ENCODE data around the gene ZNF800.

The ZNF800 gene

DNA sequence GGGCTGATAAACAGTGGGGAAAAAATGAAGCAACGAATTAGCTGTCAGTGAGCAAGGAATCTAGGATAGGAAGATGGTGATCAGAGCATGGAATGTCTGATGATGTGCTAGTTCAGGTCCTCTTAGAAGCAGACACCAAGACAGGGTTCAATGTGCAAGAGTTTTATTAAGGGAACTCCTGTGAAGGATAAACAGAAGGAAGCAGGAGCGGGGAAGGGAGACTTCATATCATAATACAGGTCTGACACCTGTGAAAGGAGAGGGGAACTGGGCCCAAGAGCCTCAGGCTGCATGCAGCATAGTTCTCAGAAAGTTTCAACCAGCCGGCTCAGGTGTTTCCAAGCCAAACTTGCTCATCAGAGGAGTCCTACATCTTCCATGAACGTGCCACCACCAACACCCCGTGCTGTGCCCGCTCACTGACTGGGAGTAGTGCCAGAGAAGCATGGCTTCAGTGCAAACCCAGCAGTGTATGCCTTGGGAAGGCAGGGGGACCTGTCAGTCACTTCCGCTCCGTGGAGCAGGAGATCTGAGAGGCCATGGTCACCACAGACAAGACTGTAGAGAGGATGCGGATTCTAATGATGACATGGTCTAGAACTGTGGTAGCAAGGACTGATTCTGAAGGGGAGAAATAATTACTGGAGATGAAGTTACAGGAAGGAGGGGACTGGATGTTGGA is 45.8 kb downstream of the ZNF800 start:
- TF ChIP-seq OSR1 (CRISPR knock-in tag; IDR thresholded peaks at IDR 0.05), result no peak
- TF ChIP-seq ZFP3 (CRISPR knock-in tag; IDR thresholded peaks at IDR 0.05), result no peak
- TF ChIP-seq, protein P1, sequence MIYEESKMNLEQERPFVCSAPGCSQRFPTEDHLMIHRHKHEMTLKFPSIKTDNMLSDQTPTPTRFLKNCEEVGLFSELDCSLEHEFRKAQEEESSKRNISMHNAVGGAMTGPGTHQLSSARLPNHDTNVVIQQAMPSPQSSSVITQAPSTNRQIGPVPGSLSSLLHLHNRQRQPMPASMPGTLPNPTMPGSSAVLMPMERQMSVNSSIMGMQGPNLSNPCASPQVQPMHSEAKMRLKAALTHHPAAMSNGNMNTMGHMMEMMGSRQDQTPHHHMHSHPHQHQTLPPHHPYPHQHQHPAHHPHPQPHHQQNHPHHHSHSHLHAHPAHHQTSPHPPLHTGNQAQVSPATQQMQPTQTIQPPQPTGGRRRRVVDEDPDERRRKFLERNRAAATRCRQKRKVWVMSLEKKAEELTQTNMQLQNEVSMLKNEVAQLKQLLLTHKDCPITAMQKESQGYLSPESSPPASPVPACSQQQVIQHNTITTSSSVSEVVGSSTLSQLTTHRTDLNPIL (CRISPR knock-in tag; IDR thresholded peaks at IDR 0.05; ENCODE audit: low read depth), result no peak
- TF ChIP-seq TCF4 (CRISPR knock-in tag; IDR thresholded peaks at IDR 0.05; ENCODE audit: borderline replicate concordance), result no peak
- no peak for ATAC-seq

GRCh38 chr7:127342596-127342995 is 49.9 kb downstream of the ZNF800 start:
- TF ChIP-seq, protein P2, sequence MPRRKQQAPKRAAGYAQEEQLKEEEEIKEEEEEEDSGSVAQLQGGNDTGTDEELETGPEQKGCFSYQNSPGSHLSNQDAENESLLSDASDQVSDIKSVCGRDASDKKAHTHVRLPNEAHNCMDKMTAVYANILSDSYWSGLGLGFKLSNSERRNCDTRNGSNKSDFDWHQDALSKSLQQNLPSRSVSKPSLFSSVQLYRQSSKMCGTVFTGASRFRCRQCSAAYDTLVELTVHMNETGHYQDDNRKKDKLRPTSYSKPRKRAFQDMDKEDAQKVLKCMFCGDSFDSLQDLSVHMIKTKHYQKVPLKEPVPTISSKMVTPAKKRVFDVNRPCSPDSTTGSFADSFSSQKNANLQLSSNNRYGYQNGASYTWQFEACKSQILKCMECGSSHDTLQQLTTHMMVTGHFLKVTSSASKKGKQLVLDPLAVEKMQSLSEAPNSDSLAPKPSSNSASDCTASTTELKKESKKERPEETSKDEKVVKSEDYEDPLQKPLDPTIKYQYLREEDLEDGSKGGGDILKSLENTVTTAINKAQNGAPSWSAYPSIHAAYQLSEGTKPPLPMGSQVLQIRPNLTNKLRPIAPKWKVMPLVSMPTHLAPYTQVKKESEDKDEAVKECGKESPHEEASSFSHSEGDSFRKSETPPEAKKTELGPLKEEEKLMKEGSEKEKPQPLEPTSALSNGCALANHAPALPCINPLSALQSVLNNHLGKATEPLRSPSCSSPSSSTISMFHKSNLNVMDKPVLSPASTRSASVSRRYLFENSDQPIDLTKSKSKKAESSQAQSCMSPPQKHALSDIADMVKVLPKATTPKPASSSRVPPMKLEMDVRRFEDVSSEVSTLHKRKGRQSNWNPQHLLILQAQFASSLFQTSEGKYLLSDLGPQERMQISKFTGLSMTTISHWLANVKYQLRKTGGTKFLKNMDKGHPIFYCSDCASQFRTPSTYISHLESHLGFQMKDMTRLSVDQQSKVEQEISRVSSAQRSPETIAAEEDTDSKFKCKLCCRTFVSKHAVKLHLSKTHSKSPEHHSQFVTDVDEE (CRISPR knock-in tag; IDR thresholded peaks at IDR 0.05), result no peak
- TF ChIP-seq RARB (CRISPR knock-in tag; IDR thresholded peaks at IDR 0.05), result no peak
- TF ChIP-seq ZFP30 (CRISPR knock-in tag; IDR thresholded peaks at IDR 0.05), result no peak
- no peak for TF ChIP-seq ISL1 (CRISPR knock-in tag; IDR thresholded peaks at IDR 0.05)
- TF ChIP-seq TOX (CRISPR knock-in tag; IDR thresholded peaks at IDR 0.05; ENCODE audit: borderline replicate concordance), result no peak
- no peak for TF ChIP-seq ZNF8 (CRISPR knock-in tag; IDR thresholded peaks at IDR 0.05)
- TF ChIP-seq ZFP3 (CRISPR knock-in tag; IDR thresholded peaks at IDR 0.05), result no peak
- no peak for ATAC-seq

GRCh38 chr7:127338122-127338521 is 54.4 kb downstream of the ZNF800 start:
- TF ChIP-seq, protein P2 (CRISPR knock-in tag; IDR thresholded peaks at IDR 0.05), result no peak
- TF ChIP-seq SNAI2 (CRISPR knock-in tag; IDR thresholded peaks at IDR 0.05) (no peak), ARNTL (CRISPR knock-in tag; IDR thresholded peaks at IDR 0.05; ENCODE audit: borderline replicate concordance, low read depth) (no peak), ZNF8 (CRISPR knock-in tag; IDR thresholded peaks at IDR 0.05) (no peak), ESRRG (CRISPR knock-in tag; IDR thresholded peaks at IDR 0.05) (no peak), ZNF565 (CRISPR knock-in tag; conservative IDR thresholded peaks at IDR 0.05; ENCODE audit: low read depth) (no peak), OSR1 (CRISPR knock-in tag; IDR thresholded peaks at IDR 0.05) (no peak), ISL1 (CRISPR knock-in tag; IDR thresholded peaks at IDR 0.05) (no peak), ZNF70 (CRISPR knock-in tag; IDR thresholded peaks at IDR 0.05) (no peak), ZFP30 (CRISPR knock-in tag; IDR thresholded peaks at IDR 0.05) (no peak), RARB (CRISPR knock-in tag; IDR thresholded peaks at IDR 0.05) (no peak), GLIS3 (CRISPR knock-in tag; IDR thresholded peaks at IDR 0.05) (no peak), PPARA (CRISPR knock-in tag; IDR thresholded peaks at IDR 0.05; ENCODE audit: borderline replicate concordance) (no peak), ZC3H10 (CRISPR knock-in tag; IDR thresholded peaks at IDR 0.05) (no peak), ZFP3 (CRISPR knock-in tag; IDR thresholded peaks at IDR 0.05) (no peak), BACH2 (CRISPR knock-in tag; IDR thresholded peaks at IDR 0.05; ENCODE audit: borderline replicate concordance) (no peak)
- TF ChIP-seq, protein P1 (CRISPR knock-in tag; IDR thresholded peaks at IDR 0.05; ENCODE audit: low read depth), result no peak
- TF ChIP-seq, protein P3, sequence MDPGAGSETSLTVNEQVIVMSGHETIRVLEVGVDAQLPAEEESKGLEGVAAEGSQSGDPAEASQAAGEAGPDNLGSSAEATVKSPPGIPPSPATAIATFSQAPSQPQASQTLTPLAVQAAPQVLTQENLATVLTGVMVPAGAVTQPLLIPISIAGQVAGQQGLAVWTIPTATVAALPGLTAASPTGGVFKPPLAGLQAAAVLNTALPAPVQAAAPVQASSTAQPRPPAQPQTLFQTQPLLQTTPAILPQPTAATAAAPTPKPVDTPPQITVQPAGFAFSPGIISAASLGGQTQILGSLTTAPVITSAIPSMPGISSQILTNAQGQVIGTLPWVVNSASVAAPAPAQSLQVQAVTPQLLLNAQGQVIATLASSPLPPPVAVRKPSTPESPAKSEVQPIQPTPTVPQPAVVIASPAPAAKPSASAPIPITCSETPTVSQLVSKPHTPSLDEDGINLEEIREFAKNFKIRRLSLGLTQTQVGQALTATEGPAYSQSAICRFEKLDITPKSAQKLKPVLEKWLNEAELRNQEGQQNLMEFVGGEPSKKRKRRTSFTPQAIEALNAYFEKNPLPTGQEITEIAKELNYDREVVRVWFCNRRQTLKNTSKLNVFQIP (CRISPR knock-in tag; IDR thresholded peaks at IDR 0.05; ENCODE audit: borderline replicate concordance, low read depth), result no peak
- ATAC-seq, result no peak
